Osteoblast (primary cell): Measurements from ENCODE around the gene CWC27. TPM values are rescaled to one million over a fixed set of nuclear protein-coding genes. Genes with fewer than 3 reads are reported as not detected.
A peak's percentile ranks its signal among the peaks of the same experiment; 100 is the strongest.

Source experiments
- DNase-seq: peaks from one replicate; pipeline ENCODE4 v3.0.0; 2011; ENCODE audit warnings: low spot score, mixed read lengths; ENCODE audit not compliant: insufficient read length; ENCODE audit errors: missing footprints
- H2AFZ ChIP-seq: 2 replicates; pipeline ENCODE4 v1.6.0; 2011; ENCODE audit warnings: mild to moderate bottlenecking, low read length
- H3K27ac ChIP-seq: 2 replicates; pipeline ENCODE4 v1.5.1; 2011; ENCODE audit warnings: mild to moderate bottlenecking, low read depth, low read length, moderate library complexity
- H3K27me3 ChIP-seq: 2 replicates; pipeline ENCODE4 v1.6.0; 2012; ENCODE audit warnings: mild to moderate bottlenecking, control low read depth, inconsistent platforms, low read length, moderate library complexity; ENCODE audit not compliant: insufficient read depth
- H3K36me3 ChIP-seq: 2 replicates; pipeline ENCODE4 v1.5.1; 2011; ENCODE audit warnings: mild to moderate bottlenecking, low read length, control low read depth, moderate library complexity; ENCODE audit not compliant: insufficient read depth
- H3K4me1 ChIP-seq: 2 replicates; pipeline ENCODE4 v1.5.1; 2011; ENCODE audit warnings: mild to moderate bottlenecking, low read length, control low read depth, moderate library complexity; ENCODE audit not compliant: insufficient read depth
- H3K4me2 ChIP-seq: 2 replicates; pipeline ENCODE4 v1.6.0; 2011; ENCODE audit warnings: mild to moderate bottlenecking, low read length; ENCODE audit not compliant: insufficient read depth
- H3K4me3 ChIP-seq: fragments of 200-600 bp; sonication (generic); 3 replicates; pipeline ENCODE4 v1.5.1; 2012; ENCODE audit warnings: mild to moderate bottlenecking, low read length, inconsistent platforms; ENCODE audit not compliant: insufficient read depth
- H3K79me2 ChIP-seq: 2 replicates; pipeline ENCODE4 v1.6.0; 2012; ENCODE audit warnings: mild to moderate bottlenecking, low read length, control low read depth, inconsistent platforms; ENCODE audit not compliant: insufficient read depth
- H3K9me3 ChIP-seq: 2 replicates; pipeline ENCODE4 v1.5.1; 2011; ENCODE audit warnings: low read depth, low read length, control low read depth
- H4K20me1 ChIP-seq: 2 replicates; pipeline ENCODE4 v1.6.0; 2012; ENCODE audit warnings: mild to moderate bottlenecking, low read length, control low read depth; ENCODE audit not compliant: insufficient read depth
- total RNA-seq: library from RNA; depleted of rRNA; stranded (reverse); fragments of >200 nt; gene quantifications from 2 replicates; pipeline ENCODE4 v1.2.3, GENCODE V29; 2012
- TF ChIP-seq, protein P1 (sequence below): IDR thresholded peaks from 2 replicates; pipeline ENCODE4 v1.5.1; 2011; ENCODE audit warnings: mild to moderate bottlenecking, low read depth, low read length, moderate library complexity; ENCODE audit errors: extremely low read depth

CWC27 gene
- total RNA-seq, 1 donor: 13.4 TPM

DNA sequence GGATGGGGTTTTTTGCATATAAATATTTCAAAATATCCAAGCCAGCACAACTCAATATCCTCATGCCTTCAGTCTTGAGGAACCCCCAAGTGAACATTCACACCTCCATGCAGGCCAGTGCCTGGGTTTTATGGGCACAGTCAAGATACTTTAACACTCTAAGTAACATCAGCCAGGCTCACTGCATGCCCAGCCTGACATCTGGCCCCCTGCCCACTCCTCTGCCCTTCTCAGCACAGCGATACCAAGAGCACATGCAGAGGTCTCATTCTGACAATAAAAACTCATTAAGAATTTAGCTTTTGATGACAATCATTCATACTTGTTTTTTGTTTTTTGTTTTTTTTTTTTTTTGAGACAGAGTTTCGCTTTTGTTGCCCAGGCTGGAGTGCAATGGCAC, 250.0 kb downstream of the CWC27 start:
- H3K9me3 ChIP-seq: no peaks in the 10 kb centered on the region
- no peaks in the 10 kb centered on the region for H3K27me3 ChIP-seq
- no peak overlapping the region for H3K4me2 ChIP-seq
- no peak overlapping the region for H3K4me3 ChIP-seq
- no peaks in the 10 kb centered on the region for H3K36me3 ChIP-seq
- no peaks in the 10 kb centered on the region for H3K79me2 ChIP-seq
- H3K27ac ChIP-seq: no peak overlapping the region
- H2AFZ ChIP-seq: no peak overlapping the region
- H4K20me1 ChIP-seq: no peaks in the 10 kb centered on the region
- no peak for DNase-seq
- H3K4me1 ChIP-seq: peaks cover 23% of the 10 kb centered on the region
- TF ChIP-seq, protein P1, sequence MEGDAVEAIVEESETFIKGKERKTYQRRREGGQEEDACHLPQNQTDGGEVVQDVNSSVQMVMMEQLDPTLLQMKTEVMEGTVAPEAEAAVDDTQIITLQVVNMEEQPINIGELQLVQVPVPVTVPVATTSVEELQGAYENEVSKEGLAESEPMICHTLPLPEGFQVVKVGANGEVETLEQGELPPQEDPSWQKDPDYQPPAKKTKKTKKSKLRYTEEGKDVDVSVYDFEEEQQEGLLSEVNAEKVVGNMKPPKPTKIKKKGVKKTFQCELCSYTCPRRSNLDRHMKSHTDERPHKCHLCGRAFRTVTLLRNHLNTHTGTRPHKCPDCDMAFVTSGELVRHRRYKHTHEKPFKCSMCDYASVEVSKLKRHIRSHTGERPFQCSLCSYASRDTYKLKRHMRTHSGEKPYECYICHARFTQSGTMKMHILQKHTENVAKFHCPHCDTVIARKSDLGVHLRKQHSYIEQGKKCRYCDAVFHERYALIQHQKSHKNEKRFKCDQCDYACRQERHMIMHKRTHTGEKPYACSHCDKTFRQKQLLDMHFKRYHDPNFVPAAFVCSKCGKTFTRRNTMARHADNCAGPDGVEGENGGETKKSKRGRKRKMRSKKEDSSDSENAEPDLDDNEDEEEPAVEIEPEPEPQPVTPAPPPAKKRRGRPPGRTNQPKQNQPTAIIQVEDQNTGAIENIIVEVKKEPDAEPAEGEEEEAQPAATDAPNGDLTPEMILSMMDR: no peak

DNA sequence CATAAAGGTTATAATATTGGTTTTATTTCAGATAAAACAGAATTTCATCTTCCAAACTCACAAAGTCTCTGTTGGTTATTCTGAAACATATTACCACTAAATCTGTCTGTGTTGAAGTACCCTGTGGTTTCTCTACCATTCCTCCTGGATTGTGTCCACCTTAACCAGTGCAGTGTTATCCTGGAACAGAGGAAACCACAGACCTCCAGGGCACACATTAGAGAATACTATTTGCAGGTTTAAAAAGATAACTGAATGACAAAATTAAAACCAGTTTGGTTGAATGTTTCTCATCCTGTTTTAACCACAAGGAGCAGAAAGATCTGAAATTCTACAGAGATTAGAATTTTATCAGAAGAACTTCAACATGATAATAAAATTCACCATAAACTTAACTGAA, 251.8 kb downstream of the CWC27 start:
- Histone ChIP-seq H3K36me3 (no peaks in the 10 kb centered on the region), H2AFZ (no peak overlapping the region), H3K9me3 (no peaks in the 10 kb centered on the region), H3K4me1 (peaks cover 18% of the 10 kb centered on the region), H3K27ac (peak overlapping the region; percentile 37), H3K79me2 (no peaks in the 10 kb centered on the region), H3K27me3 (no peaks in the 10 kb centered on the region), H4K20me1 (no peaks in the 10 kb centered on the region), H3K4me2 (no peak overlapping the region), H3K4me3 (no peak overlapping the region)
- TF ChIP-seq, protein P1: no peak
- DNase-seq: no peak

DNA sequence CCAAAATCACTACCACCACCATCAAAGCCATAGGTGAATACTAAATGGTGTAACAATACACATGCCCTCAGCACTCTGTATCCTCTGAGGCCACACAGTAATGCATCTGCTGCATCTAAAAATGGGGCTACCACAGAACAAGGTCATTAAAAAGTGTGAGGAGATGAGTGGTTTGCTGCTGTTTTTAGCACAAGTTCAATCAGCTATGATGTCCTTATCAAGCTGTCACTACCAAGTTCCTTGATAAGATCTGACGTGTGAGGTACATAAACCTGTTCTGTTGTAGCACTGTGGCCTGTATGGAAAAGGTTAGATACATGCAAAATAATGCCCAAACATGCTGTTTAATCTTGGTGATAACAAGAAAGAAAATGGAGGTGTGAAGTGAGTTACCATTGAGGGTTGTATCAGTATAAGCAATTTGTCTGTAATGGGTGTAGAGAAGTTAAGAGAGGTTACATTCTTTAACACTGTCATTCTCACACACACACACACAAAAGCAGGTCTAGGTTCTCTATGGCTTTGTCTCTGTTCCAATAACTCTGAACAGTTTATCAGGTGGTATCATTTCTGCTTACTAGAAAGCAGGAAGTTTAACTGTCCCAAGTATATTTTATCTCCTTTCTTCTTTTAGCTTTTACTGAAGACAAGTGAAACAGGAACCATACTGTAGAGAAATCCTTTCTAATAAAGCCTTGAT, 252.9 kb downstream of the CWC27 start:
- H3K79me2 ChIP-seq: no peaks in the 10 kb centered on the region
- H3K27ac ChIP-seq: no peak overlapping the region
- no peak overlapping the region for H3K4me3 ChIP-seq
- H3K4me2 ChIP-seq: no peak overlapping the region
- no peaks in the 10 kb centered on the region for H3K27me3 ChIP-seq
- DNase-seq: no peak
- H3K36me3 ChIP-seq: no peaks in the 10 kb centered on the region
- H3K9me3 ChIP-seq: no peaks in the 10 kb centered on the region
- no peak overlapping the region for H2AFZ ChIP-seq
- peaks cover 18% of the 10 kb centered on the region for H3K4me1 ChIP-seq
- no peaks in the 10 kb centered on the region for H4K20me1 ChIP-seq
- TF ChIP-seq, protein P1: no peak

DNA sequence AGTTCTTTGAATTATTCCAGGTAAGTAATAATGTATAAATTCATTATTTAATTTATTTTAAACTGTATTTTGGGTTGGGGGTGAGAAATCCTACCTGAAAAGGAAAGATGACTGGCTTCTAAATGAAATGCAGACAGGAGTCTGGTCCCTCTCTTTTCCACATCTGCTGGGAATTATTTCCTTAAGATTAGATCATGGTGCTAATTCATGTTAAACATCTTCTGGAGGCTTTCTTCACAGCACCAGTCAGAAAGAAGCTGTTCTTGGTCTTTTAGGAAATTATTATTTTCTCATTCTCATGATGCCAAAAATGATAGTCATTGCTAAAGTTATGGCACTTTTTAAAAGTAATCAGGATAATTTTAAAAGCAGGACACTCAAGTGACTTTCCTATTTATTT, 254.2 kb downstream of the CWC27 start:
- DNase-seq: no peak
- Histone ChIP-seq H3K27me3 (no peaks in the 10 kb centered on the region), H3K27ac (no peak overlapping the region), H3K79me2 (no peaks in the 10 kb centered on the region), H4K20me1 (no peaks in the 10 kb centered on the region), H3K4me1 (peaks cover 12% of the 10 kb centered on the region), H2AFZ (no peak overlapping the region), H3K9me3 (no peaks in the 10 kb centered on the region), H3K4me2 (no peak overlapping the region), H3K4me3 (no peak overlapping the region), H3K36me3 (no peaks in the 10 kb centered on the region)
- TF ChIP-seq, protein P1: no peak
